Brain microvascular endothelial cell (primary cell): ENCODE data around the gene ZNF283.

Source experiments
- DNase-seq: peaks from one replicate; pipeline ENCODE4 v3.0.0-alpha.2; 2020
- H3K27ac ChIP-seq: fragments of 250-450 bp; sonication (Bioruptor Pico); 2 replicates; pipeline ENCODE4 v1.5.1; 2020; ENCODE audit warnings: mild to moderate bottlenecking, moderate library complexity
- H3K27me3 ChIP-seq: fragments of 250-450 bp; sonication (Bioruptor Pico); replicated peaks from 2 replicates; pipeline ENCODE4 v1.5.1; 2020; ENCODE audit warnings: mild to moderate bottlenecking
- H3K36me3 ChIP-seq: fragments of 250-450 bp; sonication (Bioruptor Pico); replicated peaks from 2 replicates; pipeline ENCODE4 v1.5.1; 2020; ENCODE audit warnings: mild to moderate bottlenecking
- H3K4me3 ChIP-seq: 2 replicates; pipeline ENCODE4 v1.5.1; 2011; ENCODE audit warnings: low read depth, mild to moderate bottlenecking, control low read depth, low read length, moderate library complexity
- CTCF ChIP-seq: IDR thresholded peaks from 2 replicates; pipeline ENCODE4 v1.5.1; 2011; ENCODE audit warnings: low read depth, mild to moderate bottlenecking, moderate library complexity, low read length, control low read depth, inconsistent platforms; ENCODE audit errors: missing control alignments
- in situ Hi-C: cut with HindIII; loops from 2 replicates; pipeline ENCODE4 v1.10.0; 2017; ENCODE audit warnings: low sequenced_read_pairs, low pct_ligation_motif_present

The ZNF283 gene

GRCh38 chr19:43883864-43884263 lies 56.7 kb downstream of the ZNF283 start, which contains the start of gene ZNF404:
TSS of gene ZNF404 (minus strand) at chr19:43883964.
- in situ Hi-C loops: no loop called here
- H3K4me3 ChIP-seq: no peak within 1 kb of the TSS
- no peaks in the 10 kb centered on the region for H3K27me3 ChIP-seq
- no peak for TF ChIP-seq CTCF
- no peak for DNase-seq
- no peaks in the 10 kb centered on the region for H3K36me3 ChIP-seq
- no peak within 1 kb of the TSS for H3K27ac ChIP-seq

- Histone ChIP-seq H3K27ac (no peak overlapping the region), H3K36me3 (no peaks in the 10 kb centered on the region), H3K4me3 (no peak overlapping the region), H3K27me3 (no peaks in the 10 kb centered on the region)
- in situ Hi-C loops: no loop called here
- no peak for DNase-seq
- no peak for TF ChIP-seq CTCF
Measured at GRCh38 chr19:43895727-43896308, 68.7 kb downstream of the ZNF283 start.
